B cell (primary cell): Measurements from ENCODE around the gene CSRP3. TPM values are rescaled to one million over a fixed set of nuclear protein-coding genes. Genes with fewer than 3 reads are reported as not detected.

Experiments
- ATAC-seq: fragments of 200-7000 bp; cut with Tn5 transposase; one replicate; pipeline ENCODE4 v1.10.0; 2021; ENCODE audit warnings: low read depth, mild to moderate bottlenecking, moderate number of reproducible peaks, moderate library complexity
- CTCF ChIA-PET: fragments of 350-600 bp; sonication (Branson Sonifier 250); formaldehyde crosslinking; loops from one replicate; lab custom pipeline; 2021; ENCODE audit warnings: antibody characterized with exemption, inconsistent platforms; lab: Charles Lee
- POLR2A ChIA-PET: fragments of 350-600 bp; sonication (Branson Sonifier 250); formaldehyde crosslinking; loops from one replicate; lab custom pipeline; 2021; ENCODE audit warnings: antibody characterized with exemption; lab: Charles Lee
- DNase-seq: peaks from one replicate; pipeline ENCODE4 v3.0.0; 2013
- H2AFZ ChIP-seq: 2 replicates; pipeline ENCODE4 v1.6.1; 2012; ENCODE audit warnings: mild to moderate bottlenecking, low read depth, low read length; ENCODE audit not compliant: insufficient read depth, poor library complexity, severe bottlenecking
- H3K27ac ChIP-seq, 2 donors: 1 replicate in 1 of 2; 2 replicates in 1 of 2; pipeline ENCODE4 v1.5.1; 2012 to 2013; ENCODE audit warnings: low read length in 2 of 2, mild to moderate bottlenecking in 2 of 2, moderate library complexity in 1 of 2
- H3K27me3 ChIP-seq, 4 experiments: fragments of 200-600 bp in 1 of 4; sonication (generic) in 1 of 4; replicated peaks in 1 of 4; 1 replicate in 2 of 4; 2 replicates in 2 of 4; pipeline versions ENCODE4 v1.6.1 to v1.7.0; 2013 to 2016; ENCODE audit warnings: low read length in 3 of 4, mild to moderate bottlenecking in 2 of 4, mixed read lengths in 1 of 4, moderate library complexity in 1 of 4; ENCODE audit not compliant: insufficient read depth in 4 of 4, control insufficient read depth in 3 of 4; ENCODE audit errors: control extremely low read depth in 1 of 4
- H3K36me3 ChIP-seq, 2 experiments: replicated peaks in 1 of 2; 1 replicate in 1 of 2; 2 replicates in 1 of 2; pipeline versions ENCODE4 v1.6.1 to v1.7.1; 2013; ENCODE audit warnings: low read length in 1 of 2; ENCODE audit not compliant: insufficient read depth in 2 of 2, control insufficient read depth in 1 of 2; ENCODE audit errors: control extremely low read depth in 1 of 2, extremely low read depth in 1 of 2
- H3K4me1 ChIP-seq, 2 donors: fragments of 200-600 bp in 1 of 2; sonication (generic) in 1 of 2; 1 replicate in 1 of 2; 2 replicates in 1 of 2; pipeline versions ENCODE4 v1.5.1 to v1.6.1; 2013 to 2017; ENCODE audit warnings: low read length in 2 of 2; ENCODE audit not compliant: control insufficient read depth in 2 of 2, insufficient read depth in 2 of 2
- H3K4me2 ChIP-seq: replicated peaks from 2 replicates; pipeline ENCODE3; 2012; ENCODE audit warnings: mild to moderate bottlenecking, low read depth, low read length; ENCODE audit not compliant: poor library complexity, severe bottlenecking
- H3K4me3 ChIP-seq, 5 experiments: fragments of 200-600 bp in 1 of 5; sonication (generic) in 1 of 5; 1 replicate in 3 of 5; 2 replicates in 2 of 5; pipeline versions ENCODE4 v1.5.1 to v1.7.0; 2011 to 2016; ENCODE audit warnings: low read length in 4 of 5, mild to moderate bottlenecking in 4 of 5, low read depth in 2 of 5, control low read depth in 1 of 5, moderate library complexity in 1 of 5; ENCODE audit not compliant: insufficient read depth in 1 of 5; ENCODE audit errors: control extremely low read depth in 1 of 5, extremely low read depth in 1 of 5
- H3K79me2 ChIP-seq: fragments of 200-600 bp; sonication (generic); one replicate; pipeline ENCODE4 v1.6.0; 2016; ENCODE audit warnings: low read length; ENCODE audit not compliant: control insufficient read depth, insufficient read depth
- H3K9ac ChIP-seq: fragments of 200-600 bp; sonication (generic); 2 replicates; pipeline ENCODE4 v1.6.1; 2017; ENCODE audit warnings: mild to moderate bottlenecking, low read length, moderate library complexity
- H3K9me3 ChIP-seq, 3 donors: one replicate each; pipeline versions ENCODE4 v1.6.1 to v1.7.1; 2013; ENCODE audit warnings: low read length in 2 of 3; ENCODE audit not compliant: control insufficient read depth in 2 of 3, insufficient read depth in 1 of 3; ENCODE audit errors: control extremely low read depth in 1 of 3
- H4K20me1 ChIP-seq: 2 replicates; pipeline ENCODE4 v1.6.0; 2012; ENCODE audit warnings: mild to moderate bottlenecking, low read length; ENCODE audit not compliant: insufficient read depth, control insufficient read depth, poor library complexity, severe bottlenecking
- H3K27ac Mint-ChIP-seq: one replicate; pipeline ENCODE4 v1.8.0; 2021; ENCODE audit warnings: mixed read lengths
- H3K27me3 Mint-ChIP-seq: one replicate; pipeline ENCODE4 v1.8.0; 2021; ENCODE audit warnings: mixed read lengths
- H3K4me1 Mint-ChIP-seq: one replicate; pipeline ENCODE4 v1.8.0; 2021; ENCODE audit warnings: mixed read lengths
- H3K4me3 Mint-ChIP-seq: one replicate; pipeline ENCODE4 v1.8.0; 2021; ENCODE audit warnings: mixed read lengths
- H3K9me3 Mint-ChIP-seq: one replicate; pipeline ENCODE4 v1.8.0; 2022; ENCODE audit warnings: mixed read lengths; ENCODE audit not compliant: insufficient read depth
- CTCF ChIP-seq: fragments of 200-600 bp; IDR thresholded peaks from one replicate; pipeline ENCODE4 v1.8.0; 2022; ENCODE audit warnings: antibody characterized with exemption, mild to moderate bottlenecking
- EZH2 ChIP-seq: IDR thresholded peaks from 2 replicates; pipeline ENCODE4 v1.6.1; 2012; ENCODE audit warnings: borderline replicate concordance, low read depth, mild to moderate bottlenecking, moderate library complexity, low read length; ENCODE audit not compliant: insufficient read depth, poor library complexity, severe bottlenecking
- WGBS: methylation state at CpG from one replicate; pipeline ENCODE4 v1.1.5; 2013; ENCODE audit warnings: missing lambda C conversion rate; ENCODE audit not compliant: insufficient coverage; 5-methylcytosine and 5-hydroxymethylcytosine counted together
- intact Hi-C: fragments of 100-400 bp; cut with micrococcal nuclease; formaldehyde crosslinking; loops from one replicate; pipeline ENCODE4 v1.10.0; 2022
- polyA plus RNA-seq: library from polyadenylated mRNA; depleted of rRNA; stranded (reverse); fragments of >200 nt; gene quantifications from 2 replicates; pipeline ENCODE4 v1.2.3, GENCODE V29; 2012
- total RNA-seq, 2 donors: library from RNA; stranded (reverse); fragments of 120-200 nt in 1 of 2; gene quantifications; 1 replicate in 1 of 2; 2 replicates in 1 of 2; pipeline versions ENCODE4 v1.2.3 to v1.2.4, GENCODE V29; 2013 to 2022

The CSRP3 gene
- total and polyA plus RNA-seq, 2 donors (not counting 1 experiment from before 2014, with no cell fraction given): not detected

- H3K27me3 ChIP-seq: no peaks in the 10 kb centered on the region
- Mint-ChIP-seq H3K9me3 (no peaks in the 10 kb centered on the region), H3K4me1 (no peaks in the 10 kb centered on the region), H3K4me3 (no peak overlapping the region), H3K27ac (no peak overlapping the region), H3K27me3 (peaks cover 5% of the 10 kb centered on the region)
- ChIA-PET POLR2A (no interaction called here), CTCF (no interaction called here)
- ATAC-seq (no peak), DNase-seq (no peak)
- H3K79me2 ChIP-seq: no peaks in the 10 kb centered on the region
- WGBS: 85% methylated on average over 2 of the region's 3 CpGs
- H3K4me1 ChIP-seq: no peaks in the 10 kb centered on the region
- H4K20me1 ChIP-seq: no peaks in the 10 kb centered on the region
- no peak overlapping the region for H3K27ac ChIP-seq
- H2AFZ ChIP-seq: no peak overlapping the region
- H3K9ac ChIP-seq: no peak overlapping the region
- no peak overlapping the region for H3K4me3 ChIP-seq
- TF ChIP-seq EZH2 (no peak), CTCF (no peak)
- intact Hi-C loops: no loop called here
- H3K9me3 ChIP-seq: peaks cover 0 to 4% (median 0%) of the 10 kb centered on the region in 3 donors
- no peak overlapping the region for H3K4me2 ChIP-seq
- no peaks in the 10 kb centered on the region for H3K36me3 ChIP-seq
These were observed 19.3 kb upstream of the CSRP3 start for GRCh38 chr11:19220903-19221724.

- Mint-ChIP-seq H3K27me3 (peaks cover 18% of the 10 kb centered on the region), H3K4me3 (no peak overlapping the region), H3K9me3 (no peaks in the 10 kb centered on the region), H3K4me1 (no peaks in the 10 kb centered on the region), H3K27ac (no peak overlapping the region)
- no peak overlapping the region for H3K4me2 ChIP-seq
- TF ChIP-seq EZH2: no peak
- TF ChIP-seq CTCF: no peak
- no peak for ATAC-seq
- H3K36me3 ChIP-seq: no peaks in the 10 kb centered on the region
- no peaks in the 10 kb centered on the region for H4K20me1 ChIP-seq
- H3K27me3 ChIP-seq: no peaks in the 10 kb centered on the region
- H3K4me1 ChIP-seq: no peaks in the 10 kb centered on the region
- no peaks in the 10 kb centered on the region for H3K79me2 ChIP-seq
- no peak overlapping the region for H3K27ac ChIP-seq
- H3K9ac ChIP-seq: no peak overlapping the region
- POLR2A ChIA-PET: no interaction called here
- no peak overlapping the region for H3K4me3 ChIP-seq
- DNase-seq: no peak
- peaks cover 0 to 4% (median 0%) of the 10 kb centered on the region in 3 donors for H3K9me3 ChIP-seq
- WGBS: 91% methylated on average over 11 of the region's 15 CpGs
- no peak overlapping the region for H2AFZ ChIP-seq
- CTCF ChIA-PET: no interaction called here
- intact Hi-C loops: no loop called here
These were observed 17.1 kb upstream of the CSRP3 start for GRCh38 chr11:19218786-19219460.
